NCI-H526 (cell line): ENCODE measurements around the gene PRRC2C.
"Not testable (repeated sequence)": the region's sequence is repeated elsewhere in the genome, so short reads cannot be mapped to it uniquely, and the experiment has no call there.

Experiments used
- DNase-seq, 2 experiments: peaks; one replicate each; lab custom pipeline; 2025; lab: John Stamatoyannopoulos, UW

PRRC2C gene

DNA sequence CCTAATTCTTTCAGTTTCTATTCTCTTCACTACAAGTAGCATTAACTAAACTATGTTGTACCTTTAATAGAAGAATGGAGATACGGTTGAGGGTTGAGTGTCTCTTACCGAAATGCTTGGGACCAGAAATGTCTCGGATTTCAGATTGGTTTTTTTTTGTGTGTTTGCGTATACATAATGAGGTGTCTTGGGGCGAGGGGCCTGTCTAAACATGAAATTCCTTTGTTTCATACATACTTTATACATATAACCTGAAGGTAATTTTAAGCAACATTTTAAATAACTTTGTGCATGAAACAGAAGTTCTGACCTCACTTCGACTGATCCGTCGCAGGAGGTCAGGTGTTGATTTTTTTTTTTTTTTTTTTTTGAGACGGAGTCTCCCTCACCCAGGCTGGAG lies 100.4 kb downstream of the PRRC2C start:
- DNase-seq: no peak

- no peak for DNase-seq
These were observed 102.9 kb downstream of the PRRC2C start for GRCh38 chr1:171588230-171588629.

GRCh38 chr1:171590022-171590421 lies 104.7 kb downstream of the PRRC2C start:
- no peak for DNase-seq

DNA sequence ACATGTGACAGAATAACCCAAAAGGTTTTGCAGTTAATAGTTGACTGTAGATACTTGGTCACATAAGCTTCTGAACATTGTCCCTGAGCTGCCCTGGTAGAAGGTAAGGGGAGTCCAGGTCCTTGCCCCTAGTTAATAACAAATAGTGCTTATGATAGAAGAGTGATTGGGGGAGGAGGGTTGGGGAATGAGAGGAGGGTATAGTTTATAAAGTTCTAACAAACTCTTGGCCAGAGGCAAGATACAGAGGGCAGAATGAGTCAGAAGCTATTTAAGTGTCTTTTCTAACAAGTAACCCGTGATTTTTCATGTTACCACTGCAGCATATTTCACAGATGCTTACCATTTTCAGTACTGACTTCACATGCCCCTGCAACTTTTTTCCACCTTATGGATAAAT lies 110.0 kb downstream of the PRRC2C start:
- no peak for DNase-seq

DNA sequence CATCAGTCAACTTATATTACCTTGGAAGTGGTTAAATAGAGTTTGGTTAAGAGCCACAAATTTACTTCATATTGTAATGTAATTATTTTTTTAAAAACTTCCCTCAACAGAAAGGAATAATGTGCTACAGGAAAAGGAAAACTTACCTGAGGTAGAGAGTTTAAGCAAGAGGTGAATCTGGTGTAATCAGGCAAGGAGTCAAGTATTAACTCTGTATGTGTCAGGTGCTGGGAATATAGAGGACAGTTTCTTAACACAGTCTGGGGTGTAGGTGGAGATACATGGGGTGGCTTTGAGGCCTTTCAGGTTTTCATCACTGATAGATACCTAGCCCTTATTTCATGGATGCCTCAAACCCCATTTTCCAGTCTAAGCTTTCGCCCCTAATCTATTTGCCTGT lies 110.8 kb downstream of the PRRC2C start:
- DNase-seq: no peak

- DNase-seq: no peak
These were observed 111.4 kb downstream of the PRRC2C start for GRCh38 chr1:171596705-171597104.

DNA sequence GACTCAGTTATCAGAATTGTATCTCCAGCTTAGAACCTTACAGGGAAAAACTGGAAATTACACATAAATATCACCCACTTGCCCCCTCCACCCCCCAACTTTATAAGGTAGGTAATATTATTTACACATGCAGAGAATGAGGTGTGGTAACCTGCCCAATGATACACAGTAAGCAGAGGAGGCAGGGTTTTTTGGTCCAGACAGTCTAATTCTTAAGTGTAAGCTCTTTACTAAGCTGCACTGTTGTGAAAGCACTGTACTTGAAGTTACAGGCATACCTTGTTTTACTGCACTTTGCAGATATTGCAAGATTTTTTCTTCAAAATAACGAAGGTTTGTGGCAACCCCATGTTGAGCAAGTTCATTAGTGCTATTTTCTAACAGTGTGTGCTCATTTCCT lies 111.9 kb downstream of the PRRC2C start:
- no peak for DNase-seq

DNA sequence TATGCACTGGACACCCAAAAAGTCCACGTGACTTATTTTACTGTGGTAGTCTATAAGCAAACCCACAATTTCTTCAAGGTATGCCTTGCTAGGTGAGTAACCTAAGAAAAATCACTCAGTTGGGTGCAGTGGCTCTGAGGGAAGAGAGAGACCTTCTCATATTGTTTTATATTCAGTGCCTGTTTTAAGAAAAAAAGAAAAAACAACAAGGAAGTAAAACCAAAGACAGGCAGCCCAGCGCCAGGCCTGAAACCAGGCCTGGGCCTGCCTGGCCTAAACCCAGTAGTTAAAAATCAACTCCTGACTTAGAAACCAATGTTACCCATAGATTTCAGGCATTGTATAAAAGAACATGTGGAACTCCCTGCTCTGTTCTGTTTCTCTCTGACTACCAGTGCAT lies 115.0 kb downstream of the PRRC2C start:
- not testable (repeated sequence) for DNase-seq

DNA sequence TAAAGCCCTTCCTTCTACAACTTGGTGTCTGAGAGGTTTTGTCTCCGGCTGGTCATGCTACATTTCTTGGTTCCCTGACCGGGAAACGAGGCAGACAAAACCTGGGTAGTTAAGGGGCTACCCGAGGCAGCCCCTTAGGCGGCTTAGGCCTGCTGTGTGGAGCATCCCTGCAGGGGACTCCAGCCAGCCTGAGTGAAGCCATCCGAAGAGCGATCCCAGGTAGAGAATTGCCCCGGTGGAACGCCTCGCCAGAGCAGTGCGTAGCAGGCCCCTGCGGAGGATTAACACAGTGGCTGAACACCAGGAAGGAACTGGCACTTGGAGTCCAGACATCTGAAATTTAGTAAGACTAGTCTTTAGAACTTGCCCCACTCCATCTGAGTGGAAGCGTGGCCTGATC lies 115.5 kb downstream of the PRRC2C start:
- DNase-seq: no peak

DNA sequence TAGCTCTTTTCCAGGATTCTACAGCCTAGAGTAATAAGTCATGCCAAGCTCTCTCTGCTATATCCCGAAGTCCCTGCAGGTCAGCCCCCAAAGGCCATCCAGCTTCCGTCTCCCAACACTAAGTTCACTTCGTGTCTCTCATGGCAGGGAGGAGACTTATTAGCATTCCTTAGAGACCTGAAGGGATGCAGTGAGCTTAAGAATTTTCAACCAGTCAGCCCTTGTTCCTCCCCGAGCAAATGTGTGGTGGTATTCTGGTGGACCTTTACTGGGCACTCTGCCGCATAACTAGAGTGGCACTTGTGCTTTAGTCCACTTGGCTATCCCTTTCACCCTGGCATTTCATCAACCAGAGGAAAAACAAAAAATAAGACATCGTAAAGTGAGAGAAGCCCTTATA lies 117.7 kb downstream of the PRRC2C start:
- not testable (repeated sequence) for DNase-seq

DNA sequence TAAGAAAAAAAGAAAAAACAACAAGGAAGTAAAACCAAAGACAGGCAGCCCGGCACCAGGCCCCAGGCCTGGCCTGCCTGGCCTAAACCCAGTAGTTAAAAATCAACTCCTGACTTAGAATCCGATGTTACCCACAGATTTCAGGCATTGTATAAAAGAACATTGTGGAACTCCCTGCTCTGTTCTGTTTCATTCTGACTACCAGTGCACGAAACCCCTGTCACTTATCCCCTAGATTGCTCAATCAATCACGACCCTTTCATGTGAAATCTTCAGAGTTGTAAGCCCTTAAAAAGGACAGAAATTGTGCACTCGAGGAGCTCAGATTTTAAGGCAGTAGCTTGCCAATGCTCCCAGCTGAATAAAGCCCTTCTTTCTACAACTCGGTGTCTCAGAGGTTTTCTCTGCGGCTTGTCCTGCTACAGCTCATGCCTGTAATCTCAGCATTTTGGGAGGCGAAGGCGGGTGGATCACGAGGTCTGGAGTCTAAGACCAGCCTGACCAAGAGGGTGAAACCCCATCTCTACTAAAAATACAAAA lies 121.1 kb downstream of the PRRC2C start:
- no peak for DNase-seq

- no peak for DNase-seq
These were observed 125.1 kb downstream of the PRRC2C start for GRCh38 chr1:171610385-171610784.

DNA sequence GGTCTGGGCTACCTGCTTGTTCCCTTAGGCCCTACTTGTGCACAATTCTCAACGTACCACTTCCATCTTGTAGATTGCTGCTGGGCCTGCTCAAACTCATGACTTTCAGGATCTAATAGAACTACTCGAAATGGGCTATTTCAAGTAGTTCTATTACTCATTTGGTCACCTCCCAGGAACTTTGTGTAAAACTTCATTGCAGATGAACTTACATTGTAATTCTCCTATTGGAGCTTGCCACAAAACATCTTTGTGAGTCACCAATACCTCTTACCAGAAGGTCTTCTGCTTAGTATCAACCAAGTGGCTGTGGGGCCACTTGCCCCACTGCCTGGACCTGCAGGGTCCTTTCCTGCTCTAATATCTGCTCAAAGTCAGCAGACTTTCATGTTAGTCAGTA lies 126.0 kb downstream of the PRRC2C start:
- DNase-seq: no peak

DNA sequence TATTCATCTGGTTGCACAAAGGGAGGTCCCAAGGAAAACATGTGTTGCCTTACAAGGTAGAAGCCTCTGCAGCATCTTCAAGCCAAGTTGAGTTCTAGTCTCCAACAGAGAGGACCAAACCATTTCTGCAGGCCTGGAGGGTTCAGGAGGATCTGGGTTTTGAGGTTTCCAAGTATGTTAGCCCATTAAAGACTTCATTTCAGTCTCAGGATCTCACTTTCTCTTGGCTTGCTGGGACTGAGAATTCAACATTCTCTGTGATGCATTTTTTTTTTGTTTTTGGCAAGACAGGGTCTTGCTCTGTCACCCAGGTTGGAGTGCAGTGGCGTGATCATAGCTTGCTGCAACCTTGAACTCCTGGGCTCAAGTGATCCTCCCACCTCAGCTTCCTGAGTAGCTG lies 128.0 kb downstream of the PRRC2C start:
- DNase-seq: no peak

- not testable (repeated sequence) for DNase-seq
These were observed 130.0 kb downstream of the PRRC2C start for GRCh38 chr1:171615122-171615906.

GRCh38 chr1:171616586-171616985 lies 131.3 kb downstream of the PRRC2C start:
- DNase-seq: no peak

- no peak for DNase-seq
These were observed 136.8 kb downstream of the PRRC2C start, which contains the start of gene MYOCOS for GRCh38 chr1:171622152-171622462. Gene MYOCOS, plus strand, starts transcription at chr1:171622243. Its CDS starts 1,641 bp downstream, at chr1:171623884.

DNA sequence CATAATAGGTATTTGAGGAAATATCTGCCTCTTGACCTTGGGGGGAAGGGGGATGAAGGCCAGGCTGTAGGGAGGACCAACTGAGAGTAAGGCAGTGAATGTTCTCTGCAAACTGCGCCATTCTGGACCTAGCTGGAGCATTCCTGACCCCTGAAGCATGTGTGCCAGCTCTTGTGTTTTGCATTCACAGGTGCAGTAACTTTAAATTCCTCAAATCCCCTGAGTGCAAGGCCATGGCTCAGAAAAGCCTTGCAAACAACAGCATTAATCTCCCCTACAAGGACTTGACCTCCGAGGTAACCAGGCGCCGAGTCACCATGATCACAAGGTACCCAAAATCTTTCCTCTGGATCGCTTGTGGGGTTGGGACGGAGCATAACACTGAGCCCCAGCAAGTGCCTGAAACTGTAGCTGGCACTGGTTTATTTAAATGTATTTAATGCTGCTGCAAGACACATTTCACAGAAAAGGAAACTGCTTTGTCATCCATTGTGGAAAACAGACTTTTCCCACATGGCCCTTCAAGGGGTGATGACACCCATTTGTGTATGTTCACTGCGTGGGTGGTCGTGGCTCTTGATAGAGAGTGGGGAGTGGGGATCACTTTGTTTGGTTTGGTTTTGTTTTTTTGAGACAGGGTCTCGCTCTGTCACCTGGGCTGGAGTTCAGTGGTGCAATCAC lies 138.5 kb downstream of the PRRC2C start:
- no peak for DNase-seq

GRCh38 chr1:171625225-171625624 lies 139.9 kb downstream of the PRRC2C start:
- DNase-seq: no peak

- DNase-seq: no peak
These were observed 141.7 kb downstream of the PRRC2C start for GRCh38 chr1:171627020-171627419.

DNA sequence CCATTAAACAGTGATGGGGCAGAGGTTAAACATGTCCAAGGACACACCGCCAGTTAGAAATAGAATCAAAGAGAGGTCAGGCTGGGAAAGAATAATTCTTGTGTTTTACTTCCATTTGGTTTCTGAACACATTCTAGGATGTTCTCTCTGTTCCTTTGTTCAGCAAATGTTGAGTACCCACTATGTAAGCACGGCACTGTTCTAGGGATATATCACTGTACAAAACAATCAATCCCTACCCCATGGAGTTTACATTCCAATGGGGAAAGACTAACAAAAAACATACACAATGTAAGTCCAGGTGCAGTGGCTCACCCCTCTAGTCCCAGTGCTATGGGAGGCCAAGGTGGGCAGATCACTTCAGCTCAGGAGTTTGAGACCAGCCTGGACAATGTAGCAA lies 142.9 kb downstream of the PRRC2C start:
- DNase-seq: no peak

DNA sequence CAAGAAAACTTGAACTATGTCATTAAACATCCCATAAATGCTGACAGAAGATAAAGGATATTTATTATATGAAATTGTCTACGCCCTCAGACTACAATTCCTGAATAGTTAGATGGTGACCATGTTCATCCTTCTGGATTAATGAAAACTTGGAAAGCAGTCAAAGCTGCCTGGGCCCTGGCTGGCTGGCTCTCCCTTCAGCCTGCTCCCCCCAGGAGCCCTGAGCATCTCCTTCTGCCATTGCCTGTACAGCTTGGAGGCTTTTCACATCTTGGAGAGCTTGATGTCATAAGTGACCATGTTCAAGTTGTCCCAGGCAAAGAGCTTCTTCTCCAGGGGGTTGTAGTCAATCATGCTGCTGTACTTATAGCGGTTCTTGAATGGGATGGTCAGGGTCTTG lies 150.3 kb downstream of the PRRC2C start:
- DNase-seq: no peak

GRCh38 chr1:171636141-171636540 lies 150.8 kb downstream of the PRRC2C start:
- no peak for DNase-seq
